ENCODE results near the gene MEX3D. TPM values are rescaled to one million over a fixed set of nuclear protein-coding genes. Genes with fewer than 3 reads are reported as not detected.
"Not testable (repeated sequence)": the region's sequence is repeated elsewhere in the genome, so short reads cannot be mapped to it uniquely, and the experiment has no call there.

Gene MEX3D
- total RNA-seq, 2 donors from 2014 or later, result 31.9 to 54.3 TPM

DNA sequence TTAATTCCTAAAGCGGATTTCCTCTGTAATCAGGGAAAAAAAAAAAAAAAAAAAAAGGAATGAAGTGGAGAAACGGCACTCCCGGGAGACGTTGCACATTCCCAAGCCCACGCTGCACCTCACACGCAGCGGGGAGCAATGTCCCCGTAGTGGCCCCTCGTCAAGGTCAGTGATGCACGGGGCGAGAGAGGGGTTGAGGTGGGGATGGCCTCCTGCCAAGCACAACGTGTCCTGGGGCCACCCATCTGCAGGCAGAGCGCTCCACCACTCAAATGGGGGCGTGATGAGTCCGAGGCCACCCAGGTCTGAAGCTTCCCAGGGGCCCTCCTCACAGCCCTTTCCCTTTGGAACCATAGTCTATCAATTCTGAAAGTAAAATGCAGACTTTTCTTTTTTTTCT is 29.1 kb downstream of the MEX3D start:
- no peak for DNase-seq
- TF ChIP-seq CTCF (IDR thresholded peaks at IDR 0.05), result no peak
- intact Hi-C loops (cut with DNase I), result no loop called here
- H3K9ac ChIP-seq (ENCODE audit: low read depth in 2 of 2, low read length in 2 of 2), result no peak overlapping the region
- H3K4me1 ChIP-seq, result no peaks in the 10 kb centered on the region
- H3K36me3 ChIP-seq, result no peaks in the 10 kb centered on the region
- no peaks in the 10 kb centered on the region for H3K27me3 ChIP-seq
- H3K27ac ChIP-seq, result no peak overlapping the region
- no peaks in the 10 kb centered on the region for H3K9me3 ChIP-seq
- H3K4me3 ChIP-seq, result no peak overlapping the region

- H3K36me3 ChIP-seq; H3K9ac ChIP-seq (ENCODE audit: low read depth in 2 of 2, low read length in 2 of 2); intact Hi-C loops (cut with DNase I); H3K9me3 ChIP-seq; H3K4me1 ChIP-seq; DNase-seq; H3K27ac ChIP-seq; H3K27me3 ChIP-seq; H3K4me3 ChIP-seq: not testable (repeated sequence)
These were observed 32.4 kb downstream of the MEX3D start for GRCh38 chr19:1535699-1536098.

- intact Hi-C loops (cut with DNase I), result no loop called here
- no peak overlapping the region for H3K27ac ChIP-seq
- H3K27me3 ChIP-seq, result no peaks in the 10 kb centered on the region
- no peaks in the 10 kb centered on the region for H3K4me1 ChIP-seq
- DNase-seq, result no peak
- no peaks in the 10 kb centered on the region for H3K9me3 ChIP-seq
- no peak overlapping the region for H3K4me3 ChIP-seq
- no peak for TF ChIP-seq CTCF (IDR thresholded peaks at IDR 0.05)
- H3K36me3 ChIP-seq, result no peaks in the 10 kb centered on the region
- H3K9ac ChIP-seq (ENCODE audit: low read depth in 2 of 2, low read length in 2 of 2), result no peak overlapping the region
These were observed 33.2 kb downstream of the MEX3D start for GRCh38 chr19:1534972-1535371.

DNA sequence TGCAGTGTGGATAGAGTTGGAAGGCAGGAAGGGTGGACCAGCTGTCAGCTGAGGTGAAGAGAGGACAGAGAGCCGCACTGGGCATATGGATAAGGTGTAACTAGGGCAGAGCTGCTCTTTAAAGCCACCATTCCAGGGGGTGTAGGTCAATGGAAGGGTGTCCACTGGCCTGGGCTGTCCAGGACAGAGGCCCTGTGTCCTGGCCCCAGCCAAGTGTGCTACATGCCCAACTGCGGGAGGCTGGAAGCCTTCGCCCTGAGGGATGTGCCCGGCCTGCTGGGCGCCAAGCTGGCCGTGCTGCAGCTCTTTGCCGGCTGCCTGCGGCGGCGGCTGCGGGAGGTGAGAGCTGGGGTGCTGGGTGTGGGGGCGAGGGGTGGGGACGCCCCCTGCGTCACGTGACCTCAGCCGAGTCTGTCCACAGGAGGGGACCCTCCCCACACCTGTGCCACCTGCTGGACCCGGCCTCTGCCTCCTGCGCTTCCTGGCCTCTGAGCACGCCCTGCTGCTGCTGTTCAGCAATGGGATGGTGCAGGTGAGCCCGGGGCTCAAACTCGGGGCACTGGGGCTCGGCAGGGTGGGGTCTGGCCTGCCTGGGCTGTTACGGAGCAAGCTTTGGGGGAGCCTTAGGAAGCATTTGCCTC is 34.5 kb downstream of the MEX3D start:
- Histone ChIP-seq H3K9me3 (no peaks in the 10 kb centered on the region), H3K27ac (no peak overlapping the region), H3K36me3 (no peaks in the 10 kb centered on the region), H3K9ac (ENCODE audit: low read depth in 2 of 2, low read length in 2 of 2) (no peak overlapping the region), H3K27me3 (no peaks in the 10 kb centered on the region), H3K4me3 (no peak overlapping the region), H3K4me1 (no peaks in the 10 kb centered on the region)
- TF ChIP-seq CTCF (IDR thresholded peaks at IDR 0.05), result no peak
- DNase-seq, result no peak
- intact Hi-C loops (cut with DNase I), result no loop called here

- no peak overlapping the region for H3K4me3 ChIP-seq
- H3K27ac ChIP-seq, result no peak overlapping the region
- H3K4me1 ChIP-seq, result no peaks in the 10 kb centered on the region
- H3K9ac ChIP-seq (ENCODE audit: low read depth in 2 of 2, low read length in 2 of 2), result no peak overlapping the region
- DNase-seq, result no peak
- H3K27me3 ChIP-seq, result peaks cover 3% of the 10 kb centered on the region
- no peak for TF ChIP-seq CTCF (IDR thresholded peaks at IDR 0.05)
- intact Hi-C loops (cut with DNase I), result no loop called here
- H3K36me3 ChIP-seq, result no peaks in the 10 kb centered on the region
- H3K9me3 ChIP-seq, result no peaks in the 10 kb centered on the region
These were observed 36.1 kb downstream of the MEX3D start for GRCh38 chr19:1532003-1532402.

GRCh38 chr19:1531587-1531986 is 36.5 kb downstream of the MEX3D start:
- H3K9me3 ChIP-seq, result no peaks in the 10 kb centered on the region
- no peak overlapping the region for H3K27ac ChIP-seq
- no peak for TF ChIP-seq CTCF (IDR thresholded peaks at IDR 0.05)
- intact Hi-C loops (cut with DNase I), result no loop called here
- H3K4me3 ChIP-seq, result no peak overlapping the region
- no peak overlapping the region for H3K9ac ChIP-seq (ENCODE audit: low read depth in 2 of 2, low read length in 2 of 2)
- H3K36me3 ChIP-seq, result no peaks in the 10 kb centered on the region
- no peak for DNase-seq
- H3K27me3 ChIP-seq, result peaks cover 3% of the 10 kb centered on the region
- no peaks in the 10 kb centered on the region for H3K4me1 ChIP-seq

DNA sequence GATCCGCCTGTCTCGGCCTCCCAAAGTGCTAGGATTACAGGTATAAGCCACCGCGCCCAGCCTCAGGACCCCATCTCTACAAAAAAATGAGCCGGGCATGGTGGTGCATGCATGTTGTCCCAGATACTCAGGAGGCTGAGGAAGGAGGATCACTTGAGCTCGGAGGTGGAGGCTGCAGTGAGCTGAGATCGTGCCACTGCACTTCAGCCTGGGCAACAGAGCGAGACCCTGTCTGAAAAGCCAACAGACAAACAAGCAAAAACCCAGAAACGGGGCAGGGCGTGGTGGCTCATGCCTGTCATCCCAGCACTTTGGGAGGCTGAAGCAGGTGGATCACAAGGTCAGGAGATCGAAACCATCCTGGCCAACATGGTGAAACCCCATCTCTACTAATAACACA is 37.3 kb downstream of the MEX3D start:
- H3K9ac ChIP-seq (ENCODE audit: low read depth in 2 of 2, low read length in 2 of 2); H3K27me3 ChIP-seq; DNase-seq; H3K4me1 ChIP-seq; H3K9me3 ChIP-seq; intact Hi-C loops (cut with DNase I); H3K36me3 ChIP-seq; H3K4me3 ChIP-seq; H3K27ac ChIP-seq: not testable (repeated sequence)
